ENCODE measurements around the gene PIP5K1B. TPM values are rescaled to one million over a fixed set of nuclear protein-coding genes. Genes with fewer than 3 reads are reported as not detected.

PIP5K1B gene
- total RNA-seq, 1 donor from 2014 or later = not detected

DNA sequence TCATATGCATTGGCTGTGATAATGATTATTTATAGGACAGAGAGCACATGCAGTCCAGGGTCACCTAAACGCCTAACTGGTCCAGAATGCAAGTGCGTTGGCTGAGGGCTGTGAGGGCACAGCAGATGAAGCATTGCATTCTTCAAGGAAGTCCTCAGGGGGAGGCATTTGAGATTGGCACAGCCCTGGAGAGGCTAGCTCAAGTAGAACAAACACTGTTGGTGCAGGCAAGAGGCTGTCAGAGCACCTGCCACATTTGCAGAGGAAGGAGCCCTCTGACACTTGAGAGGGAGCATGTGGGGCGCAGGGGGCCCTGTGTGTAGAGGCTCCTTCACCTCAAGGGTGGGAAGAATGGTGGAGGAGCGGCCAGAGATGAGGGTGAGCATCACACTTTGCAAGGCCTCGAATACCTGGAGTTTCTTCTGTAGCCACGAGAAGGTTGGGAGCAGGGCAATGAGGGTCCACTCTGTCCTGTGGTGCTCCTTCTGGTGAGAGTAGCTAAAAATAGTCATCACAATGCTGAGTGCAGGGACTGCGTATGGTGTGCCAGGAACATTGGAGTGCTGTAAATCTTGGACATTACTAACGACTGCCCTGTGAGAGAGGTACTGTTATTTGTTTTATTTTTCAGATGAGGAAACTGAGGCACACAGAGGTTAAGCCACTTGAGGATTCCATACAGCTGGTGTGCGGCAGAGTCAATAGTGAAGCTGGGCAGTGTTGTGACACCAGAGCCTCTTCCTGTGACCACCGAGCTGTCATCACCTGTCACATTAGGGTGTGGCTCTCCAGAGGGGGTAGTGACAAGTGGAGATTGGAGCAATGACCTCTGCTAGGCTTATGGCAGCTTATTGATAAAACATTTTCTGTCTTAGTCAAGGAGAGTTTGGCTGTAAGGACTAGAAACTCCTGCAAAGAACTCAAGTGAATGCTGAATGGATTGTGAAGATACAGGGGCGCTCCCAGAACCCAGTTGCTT, 100.2 kb downstream of the PIP5K1B start:
- no peak for DNase-seq (ENCODE audit: low read depth)
- TF ChIP-seq, protein P1, sequence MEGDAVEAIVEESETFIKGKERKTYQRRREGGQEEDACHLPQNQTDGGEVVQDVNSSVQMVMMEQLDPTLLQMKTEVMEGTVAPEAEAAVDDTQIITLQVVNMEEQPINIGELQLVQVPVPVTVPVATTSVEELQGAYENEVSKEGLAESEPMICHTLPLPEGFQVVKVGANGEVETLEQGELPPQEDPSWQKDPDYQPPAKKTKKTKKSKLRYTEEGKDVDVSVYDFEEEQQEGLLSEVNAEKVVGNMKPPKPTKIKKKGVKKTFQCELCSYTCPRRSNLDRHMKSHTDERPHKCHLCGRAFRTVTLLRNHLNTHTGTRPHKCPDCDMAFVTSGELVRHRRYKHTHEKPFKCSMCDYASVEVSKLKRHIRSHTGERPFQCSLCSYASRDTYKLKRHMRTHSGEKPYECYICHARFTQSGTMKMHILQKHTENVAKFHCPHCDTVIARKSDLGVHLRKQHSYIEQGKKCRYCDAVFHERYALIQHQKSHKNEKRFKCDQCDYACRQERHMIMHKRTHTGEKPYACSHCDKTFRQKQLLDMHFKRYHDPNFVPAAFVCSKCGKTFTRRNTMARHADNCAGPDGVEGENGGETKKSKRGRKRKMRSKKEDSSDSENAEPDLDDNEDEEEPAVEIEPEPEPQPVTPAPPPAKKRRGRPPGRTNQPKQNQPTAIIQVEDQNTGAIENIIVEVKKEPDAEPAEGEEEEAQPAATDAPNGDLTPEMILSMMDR (conservative IDR thresholded peaks at IDR 0.05; ENCODE audit: low read depth, low read length) = no peak
- no peak overlapping the region for H3K4me3 ChIP-seq (ENCODE audit: low read depth, low read length)

DNA sequence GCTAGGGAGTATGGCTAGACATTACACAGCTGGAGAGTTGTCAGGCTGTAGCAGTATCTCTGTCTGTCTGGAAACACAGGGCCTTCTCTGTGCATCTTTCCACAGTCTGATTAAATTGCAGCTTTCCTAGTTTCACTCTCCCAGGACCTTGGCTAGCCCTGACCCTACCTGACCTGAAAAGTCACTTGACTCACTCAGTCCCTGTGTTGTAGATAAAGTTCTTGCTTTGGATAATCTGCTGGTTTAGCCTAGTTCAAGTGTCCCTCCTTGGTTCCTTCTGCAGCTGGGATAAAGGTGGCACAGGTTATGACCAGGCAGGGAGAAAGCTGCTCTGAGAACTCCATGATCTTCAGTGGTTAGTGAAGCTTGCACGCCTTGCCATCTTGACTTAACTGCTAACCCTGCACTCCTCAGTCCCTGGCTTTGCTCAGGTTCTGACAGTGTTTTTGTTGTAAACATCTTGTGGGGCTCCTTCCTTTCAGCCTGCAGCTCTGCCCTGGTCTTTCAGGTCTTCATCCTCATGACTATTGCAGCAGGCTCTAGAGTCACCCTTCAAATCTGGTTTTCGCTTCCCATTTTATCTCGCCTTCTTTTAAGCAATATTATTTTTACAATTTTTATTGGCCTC, 101.0 kb downstream of the PIP5K1B start:
- no peak for DNase-seq (ENCODE audit: low read depth)
- TF ChIP-seq, protein P1 (conservative IDR thresholded peaks at IDR 0.05; ENCODE audit: low read depth, low read length) = no peak
- no peak overlapping the region for H3K4me3 ChIP-seq (ENCODE audit: low read depth, low read length)

DNA sequence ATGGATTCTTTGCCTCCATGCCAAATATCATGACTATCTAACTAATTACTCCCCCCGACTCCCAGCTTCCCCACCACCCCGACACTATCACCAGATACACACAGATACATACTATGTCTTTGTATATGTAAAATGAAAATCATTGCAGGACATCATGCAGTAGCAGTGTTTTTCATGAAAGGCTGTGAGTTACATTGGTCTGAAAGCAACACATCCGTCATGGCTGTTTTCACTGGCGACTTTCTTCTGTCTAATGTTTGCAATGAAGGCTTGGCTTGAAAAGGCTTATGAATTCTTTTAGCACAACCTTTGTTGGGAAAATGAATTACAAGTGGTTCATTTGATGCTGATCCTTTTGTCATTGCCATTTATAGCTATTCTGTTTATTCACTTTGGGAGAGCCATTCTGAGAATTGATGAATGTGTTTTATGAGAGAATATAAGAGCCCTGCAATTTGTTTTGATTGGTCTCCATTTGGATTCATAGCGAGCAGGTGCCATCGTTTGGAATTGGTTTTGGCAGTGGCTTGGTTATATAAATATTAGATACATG, 103.4 kb downstream of the PIP5K1B start:
- DNase-seq (ENCODE audit: low read depth) = no peak
- H3K4me3 ChIP-seq (ENCODE audit: low read depth, low read length) = no peak overlapping the region
- TF ChIP-seq, protein P1 (conservative IDR thresholded peaks at IDR 0.05; ENCODE audit: low read depth, low read length) = no peak

DNA sequence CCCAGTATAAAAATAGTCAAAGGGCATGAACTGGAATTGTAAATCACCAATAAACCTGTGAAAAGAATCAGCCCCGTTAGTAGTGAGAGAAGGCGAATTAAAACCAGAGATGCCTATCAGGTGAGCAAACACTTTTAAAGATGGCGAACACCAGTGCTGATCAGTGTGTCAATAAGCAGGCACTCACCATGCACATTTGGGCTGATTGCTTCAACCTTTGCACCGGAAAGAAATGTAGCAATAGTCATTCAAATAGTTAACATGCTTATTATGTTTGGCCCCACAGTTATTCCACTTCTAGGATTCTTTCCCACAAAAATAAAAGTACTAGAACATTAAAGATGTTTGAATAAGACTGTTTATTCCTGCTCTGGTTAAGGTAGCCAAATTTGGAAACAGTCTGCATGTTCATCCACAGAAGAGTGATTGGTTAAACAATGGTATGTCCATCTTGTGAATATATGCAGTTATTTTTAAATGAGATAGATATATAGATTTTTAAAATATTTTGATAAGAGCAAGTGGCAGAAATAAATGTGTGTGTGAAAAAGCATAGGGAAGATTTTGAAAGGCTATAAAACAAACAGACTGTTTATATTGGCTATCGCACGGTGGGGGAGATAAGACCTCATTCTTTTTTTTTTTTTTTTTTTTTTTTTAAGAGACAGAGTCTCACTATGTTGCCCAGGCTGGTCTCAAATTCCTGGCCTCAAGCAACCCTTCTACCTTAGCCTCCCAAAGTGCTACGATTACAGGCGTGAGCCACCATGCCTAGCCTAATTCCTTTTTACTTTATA, 112.2 kb downstream of the PIP5K1B start:
- TF ChIP-seq, protein P1 (conservative IDR thresholded peaks at IDR 0.05; ENCODE audit: low read depth, low read length) = no peak
- DNase-seq (ENCODE audit: low read depth) = no peak
- H3K4me3 ChIP-seq (ENCODE audit: low read depth, low read length) = no peak overlapping the region

DNA sequence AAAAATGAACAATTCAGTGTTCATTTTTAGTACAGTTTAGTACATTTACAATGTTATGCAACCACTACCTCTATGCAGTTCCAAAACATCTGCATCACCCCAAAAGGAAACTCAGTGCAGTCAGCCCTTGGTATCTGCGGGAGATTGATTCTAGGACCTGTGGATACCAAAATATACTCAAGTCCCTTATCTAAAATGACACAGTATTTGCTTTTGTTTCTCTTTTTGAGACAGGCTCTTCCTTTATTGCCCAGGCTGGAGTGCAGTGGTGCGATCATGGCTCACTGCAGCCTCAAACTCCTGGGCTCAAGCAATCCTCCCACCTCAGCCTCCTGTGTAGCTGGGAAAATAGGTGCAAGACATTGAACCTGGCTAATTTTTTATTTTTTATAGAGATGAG, 114.0 kb downstream of the PIP5K1B start:
- TF ChIP-seq, protein P1 (conservative IDR thresholded peaks at IDR 0.05; ENCODE audit: low read depth, low read length) = no peak
- no peak for DNase-seq (ENCODE audit: low read depth)
- no peak overlapping the region for H3K4me3 ChIP-seq (ENCODE audit: low read depth, low read length)

DNA sequence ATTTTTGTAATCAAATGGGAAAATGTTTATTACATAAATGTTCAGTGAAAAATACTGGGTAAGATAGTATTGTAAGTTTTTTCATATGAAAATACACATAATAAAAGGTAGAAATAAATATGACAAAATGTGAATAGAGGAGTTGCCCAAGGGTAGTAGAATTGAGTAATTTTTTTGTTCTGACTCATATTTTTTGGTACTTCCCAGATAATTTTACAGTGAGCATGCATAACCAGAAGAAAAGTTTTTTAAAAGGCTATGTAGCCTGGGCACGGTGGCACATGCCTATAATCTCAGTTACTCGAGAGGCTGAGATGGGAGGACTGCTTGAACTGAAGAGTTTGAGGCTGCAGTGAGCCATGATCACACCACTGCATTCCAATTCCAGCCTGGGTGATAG, 116.9 kb downstream of the PIP5K1B start:
- DNase-seq (ENCODE audit: low read depth) = no peak
- H3K4me3 ChIP-seq (ENCODE audit: low read depth, low read length) = no peak overlapping the region
- TF ChIP-seq, protein P1 (conservative IDR thresholded peaks at IDR 0.05; ENCODE audit: low read depth, low read length) = no peak

All from epithelial cell of proximal tubule (primary cell).